Breast epithelium (tissue), 4 donors: ENCODE results near the gene FIGLA. TPM values are rescaled to one million over a fixed set of nuclear protein-coding genes. Genes with fewer than 3 reads are reported as not detected.

Experiments
- DNase-seq, 2 donors: peaks; one replicate each; pipeline ENCODE4 v3.0.0-alpha.2; 2019; ENCODE audit warnings: low spot score in 2 of 2
- H3K27ac ChIP-seq, 2 donors: fragments of 200-600 bp; sonication (generic) in 1 of 2; one replicate each; pipeline ENCODE4 v1.5.1; 2016 to 2019; ENCODE audit warnings: mild to moderate bottlenecking in 1 of 2
- H3K27me3 ChIP-seq, 2 donors: fragments of 200-600 bp; sonication (generic) in 1 of 2; one replicate each; pipeline versions ENCODE4 v1.5.1 to v1.6.0; 2017 to 2019; ENCODE audit warnings: control low read depth in 1 of 2, mild to moderate bottlenecking in 1 of 2
- H3K36me3 ChIP-seq: fragments of 200-600 bp; one replicate; pipeline ENCODE4 v1.5.1; 2019
- H3K4me1 ChIP-seq, 2 donors: fragments of 200-600 bp; sonication (generic); one replicate each; pipeline ENCODE4 v1.5.1; 2016 to 2019; ENCODE audit warnings: control low read depth in 1 of 2
- H3K4me3 ChIP-seq, 3 donors: fragments of 200-600 bp; sonication (generic); 1 replicate in 2 of 3; 2 replicates in 1 of 3; pipeline ENCODE4 v1.5.1; 2016 to 2019; ENCODE audit warnings: mild to moderate bottlenecking in 3 of 3, moderate library complexity in 2 of 3
- H3K9me3 ChIP-seq, 2 donors: fragments of 200-600 bp; sonication (generic) in 1 of 2; one replicate each; pipeline ENCODE4 v1.5.1; 2016 to 2019; ENCODE audit warnings: control low read depth in 1 of 2
- POLR2A ChIP-seq: fragments of 450-650 bp; IDR thresholded peaks from one replicate; pipeline ENCODE4 v1.6.1; 2016; ENCODE audit warnings: antibody characterized with exemption, mild to moderate bottlenecking, moderate library complexity
- POLR2AphosphoS5 ChIP-seq, 3 donors: sonication (generic); formaldehyde crosslinking; IDR thresholded peaks; one replicate each; pipeline ENCODE4 v1.6.1; 2017; ENCODE audit warnings: antibody characterized with exemption in 3 of 3
- intact Hi-C: fragments of 100-400 bp; cut with DNase I; formaldehyde crosslinking; loops from one replicate; pipeline ENCODE4 v1.15.1; 2023; ENCODE audit warnings: low total_unique reads
- total RNA-seq, 3 donors: library from RNA; depleted of rRNA; stranded (reverse); fragments of >200 nt; gene quantifications; one replicate each; pipeline ENCODE4 v1.1.0, GENCODE V29; 2016
- TF ChIP-seq, protein P1 (sequence below), 3 donors: fragments of 450-650 bp; IDR thresholded peaks; one replicate each; pipeline ENCODE4 v1.5.1; 2016 to 2017; ENCODE audit warnings: antibody characterized with exemption in 3 of 3, mild to moderate bottlenecking in 3 of 3, moderate library complexity in 3 of 3

The FIGLA gene
- total RNA-seq, 3 donors from 2014 or later: not detected

- H3K9me3 ChIP-seq: no peaks in the 10 kb centered on the region
- intact Hi-C loops: no loop called here
- no peak overlapping the region for H3K27ac ChIP-seq
- peaks cover 0 to 6% of the 10 kb centered on the region in 2 donors for H3K4me1 ChIP-seq
- no peaks in the 10 kb centered on the region for H3K36me3 ChIP-seq
- TF ChIP-seq POLR2A: no peak
- TF ChIP-seq, protein P1, sequence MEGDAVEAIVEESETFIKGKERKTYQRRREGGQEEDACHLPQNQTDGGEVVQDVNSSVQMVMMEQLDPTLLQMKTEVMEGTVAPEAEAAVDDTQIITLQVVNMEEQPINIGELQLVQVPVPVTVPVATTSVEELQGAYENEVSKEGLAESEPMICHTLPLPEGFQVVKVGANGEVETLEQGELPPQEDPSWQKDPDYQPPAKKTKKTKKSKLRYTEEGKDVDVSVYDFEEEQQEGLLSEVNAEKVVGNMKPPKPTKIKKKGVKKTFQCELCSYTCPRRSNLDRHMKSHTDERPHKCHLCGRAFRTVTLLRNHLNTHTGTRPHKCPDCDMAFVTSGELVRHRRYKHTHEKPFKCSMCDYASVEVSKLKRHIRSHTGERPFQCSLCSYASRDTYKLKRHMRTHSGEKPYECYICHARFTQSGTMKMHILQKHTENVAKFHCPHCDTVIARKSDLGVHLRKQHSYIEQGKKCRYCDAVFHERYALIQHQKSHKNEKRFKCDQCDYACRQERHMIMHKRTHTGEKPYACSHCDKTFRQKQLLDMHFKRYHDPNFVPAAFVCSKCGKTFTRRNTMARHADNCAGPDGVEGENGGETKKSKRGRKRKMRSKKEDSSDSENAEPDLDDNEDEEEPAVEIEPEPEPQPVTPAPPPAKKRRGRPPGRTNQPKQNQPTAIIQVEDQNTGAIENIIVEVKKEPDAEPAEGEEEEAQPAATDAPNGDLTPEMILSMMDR (IDR thresholded peaks at IDR 0.05): no peak
- no peak for TF ChIP-seq POLR2AphosphoS5 (IDR thresholded peaks at IDR 0.05)
- DNase-seq: no peak
- H3K4me3 ChIP-seq: no peak overlapping the region
- peaks cover 5 to 33% of the 10 kb centered on the region in 2 donors for H3K27me3 ChIP-seq
Measured at GRCh38 chr2:70765507-70765906, 24.9 kb downstream of the FIGLA start.

- Histone ChIP-seq H3K4me1 (no peaks in the 10 kb centered on the region), H3K4me3 (no peak overlapping the region), H3K9me3 (no peaks in the 10 kb centered on the region), H3K27ac (no peak overlapping the region), H3K27me3 (peaks cover 0 to 16% of the 10 kb centered on the region in 2 donors), H3K36me3 (no peaks in the 10 kb centered on the region)
- intact Hi-C loops: no loop called here
- DNase-seq: no peak
- no peak for TF ChIP-seq POLR2AphosphoS5 (IDR thresholded peaks at IDR 0.05)
- TF ChIP-seq, protein P1 (IDR thresholded peaks at IDR 0.05): no peak
- no peak for TF ChIP-seq POLR2A
Measured at GRCh38 chr2:70759446-70759845, 31.0 kb downstream of the FIGLA start.

DNA sequence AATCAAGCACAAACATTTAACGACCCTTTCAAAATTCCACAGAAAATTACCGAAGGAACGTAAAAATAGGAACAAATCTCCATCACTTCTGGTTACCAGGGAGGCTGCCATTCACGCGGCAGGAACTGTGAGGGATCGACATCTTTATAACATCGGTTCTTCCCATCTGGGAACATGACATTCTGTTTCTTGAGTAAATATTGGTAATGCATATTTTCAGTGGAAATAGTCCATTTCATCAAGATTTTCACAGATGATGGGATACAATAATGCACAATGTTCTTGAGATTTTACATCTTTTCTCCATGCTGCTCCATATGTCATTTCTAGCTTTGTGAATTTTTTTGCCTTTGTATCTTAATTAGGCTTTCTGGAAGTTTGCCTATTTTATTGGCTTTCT is 32.5 kb downstream of the FIGLA start:
- TF ChIP-seq POLR2A (no peak), POLR2AphosphoS5 (IDR thresholded peaks at IDR 0.05) (no peak)
- TF ChIP-seq, protein P1 (IDR thresholded peaks at IDR 0.05): no peak
- peaks cover 0 to 12% of the 10 kb centered on the region in 2 donors for H3K27me3 ChIP-seq
- intact Hi-C loops: no loop called here
- H3K4me3 ChIP-seq: no peak overlapping the region
- no peak for DNase-seq
- no peaks in the 10 kb centered on the region for H3K36me3 ChIP-seq
- H3K9me3 ChIP-seq: no peaks in the 10 kb centered on the region
- no peak overlapping the region for H3K27ac ChIP-seq
- no peaks in the 10 kb centered on the region for H3K4me1 ChIP-seq

- Histone ChIP-seq H3K4me3 (no peak overlapping the region), H3K27ac (no peak overlapping the region), H3K4me1 (no peaks in the 10 kb centered on the region), H3K27me3 (peaks cover 0 to 12% of the 10 kb centered on the region in 2 donors), H3K9me3 (no peaks in the 10 kb centered on the region), H3K36me3 (no peaks in the 10 kb centered on the region)
- no peak for TF ChIP-seq POLR2AphosphoS5 (IDR thresholded peaks at IDR 0.05)
- TF ChIP-seq POLR2A: no peak
- TF ChIP-seq, protein P1 (IDR thresholded peaks at IDR 0.05): no peak
- no peak for DNase-seq
- intact Hi-C loops: no loop called here
Measured at GRCh38 chr2:70757360-70757759, 33.1 kb downstream of the FIGLA start.

GRCh38 chr2:70756128-70756527 is 34.3 kb downstream of the FIGLA start:
- Histone ChIP-seq H3K27me3 (peaks cover 0 to 12% of the 10 kb centered on the region in 2 donors), H3K9me3 (no peaks in the 10 kb centered on the region), H3K4me1 (no peaks in the 10 kb centered on the region), H3K4me3 (no peak overlapping the region), H3K27ac (no peak overlapping the region), H3K36me3 (no peaks in the 10 kb centered on the region)
- DNase-seq: no peak
- TF ChIP-seq POLR2A (no peak), POLR2AphosphoS5 (IDR thresholded peaks at IDR 0.05) (no peak)
- TF ChIP-seq, protein P1 (IDR thresholded peaks at IDR 0.05): no peak
- intact Hi-C loops: no loop called here
